Measurements from ENCODE around the gene MFRP. TPM values are rescaled to one million over a fixed set of nuclear protein-coding genes. Genes with fewer than 3 reads are reported as not detected.

MFRP gene
- total and polyA plus RNA-seq, 9 of the 15 experiments (the other 6 are each of a cell fraction or from before 2014, with no cell fraction given): not detected

- TF ChIP-seq ZNF57 (CRISPR knock-in tag; IDR thresholded peaks at IDR 0.05) (no peak), ZZZ3 (IDR thresholded peaks at IDR 0.05) (no peak), HNRNPUL1 (IDR thresholded peaks at IDR 0.05; ENCODE audit: low read length) (no peak), MIER1 (IDR thresholded peaks at IDR 0.05; ENCODE audit: low read depth) (peak; percentile 61; the same call in 1 of the 2 replicates), CEBPB (tag; IDR thresholded peaks at IDR 0.05) (no peak), PHB2 (IDR thresholded peaks at IDR 0.05; ENCODE audit: low read depth) (no peak), NFRKB (IDR thresholded peaks at IDR 0.05; ENCODE audit: low read depth) (no peak), NR1H2 (CRISPR knock-in tag; IDR thresholded peaks at IDR 0.05) (no peak), HMBOX1 (IDR thresholded peaks at IDR 0.05) (no peak), VEZF1 (CRISPR knock-in tag; IDR thresholded peaks at IDR 0.05) (peak; percentile 31; the same call in 1 of the 2 replicates), ATF7 (IDR thresholded peaks at IDR 0.05) (no peak; the same call in 1 of the 2 replicates), MYC (IDR thresholded peaks at IDR 0.05; ENCODE audit: low read depth, low read length) (no peak), MYC (CRISPR knock-in tag; IDR thresholded peaks at IDR 0.05; ENCODE audit: borderline replicate concordance, low read depth) (no peak), ZKSCAN3 (CRISPR knock-in tag; IDR thresholded peaks at IDR 0.05) (no peak), TOE1 (IDR thresholded peaks at IDR 0.05; ENCODE audit: borderline replicate concordance) (no peak), TOE1 (CRISPR knock-in tag; IDR thresholded peaks at IDR 0.05; ENCODE audit: borderline replicate concordance, low read depth) (no peak), ZNF274 (IDR thresholded peaks at IDR 0.05; ENCODE audit: borderline replicate concordance, low read depth, low read length) (no peak), MECOM (CRISPR knock-in tag; IDR thresholded peaks at IDR 0.05) (no peak), ZNF740 (CRISPR knock-in tag; IDR thresholded peaks at IDR 0.05) (no peak), ZNF740 (tag; IDR thresholded peaks at IDR 0.05) (no peak), NFYB (IDR thresholded peaks at IDR 0.05; ENCODE audit: extremely low read depth, insufficient read length) (no peak), MEF2D (tag; conservative IDR thresholded peaks at IDR 0.05; ENCODE audit: low read depth) (no peak), IRF9 (tag; IDR thresholded peaks at IDR 0.05) (no peak), ZNF644 (tag; IDR thresholded peaks at IDR 0.05; ENCODE audit: low read depth) (no peak), KDM1A (IDR thresholded peaks at IDR 0.05) (peak; percentile 89 to 92), ZNF449 (CRISPR knock-in tag; IDR thresholded peaks at IDR 0.05) (no peak)
Observed at GRCh38 chr11:119323532-119324033, 22.9 kb downstream of the MFRP start (continued).

Measured in K562 (cell line).